Stimulated activated effector memory CD8-positive, alpha-beta T cell treated with anti-CD3 and anti-CD28 coated beads, Interleukin-12 subunit alpha, Interleukin-12 subunit beta, amount 100 ng/mL, for 72 hours (primary cell): ENCODE data around the gene PMFBP1.

ENCODE experiments used
- ATAC-seq: fragments of 150-1000 bp; cut with Tn5 transposase; 2 replicates; pipeline ENCODE4 v1.10.0; 2021
- DNase-seq, 2 donors: peaks; one replicate each; pipeline ENCODE4 v3.0.0; 2021 to 2022; ENCODE audit warnings: low spot score in 2 of 2
- H3K27ac Mint-ChIP-seq: one replicate; pipeline ENCODE4 v1.8.0; 2022; ENCODE audit warnings: mild to moderate bottlenecking, mixed read lengths
- H3K36me3 Mint-ChIP-seq: one replicate; pipeline ENCODE4 v1.8.0; 2022; ENCODE audit warnings: mild to moderate bottlenecking, mixed read lengths
- H3K4me1 Mint-ChIP-seq: one replicate; pipeline ENCODE4 v1.8.0; 2022; ENCODE audit warnings: mixed read lengths
- H3K4me3 Mint-ChIP-seq: one replicate; pipeline ENCODE4 v1.8.0; 2022; ENCODE audit warnings: mild to moderate bottlenecking, mixed read lengths
- H3K9me3 Mint-ChIP-seq: one replicate; pipeline ENCODE4 v1.8.0; 2022; ENCODE audit warnings: mixed read lengths

PMFBP1 gene

DNA sequence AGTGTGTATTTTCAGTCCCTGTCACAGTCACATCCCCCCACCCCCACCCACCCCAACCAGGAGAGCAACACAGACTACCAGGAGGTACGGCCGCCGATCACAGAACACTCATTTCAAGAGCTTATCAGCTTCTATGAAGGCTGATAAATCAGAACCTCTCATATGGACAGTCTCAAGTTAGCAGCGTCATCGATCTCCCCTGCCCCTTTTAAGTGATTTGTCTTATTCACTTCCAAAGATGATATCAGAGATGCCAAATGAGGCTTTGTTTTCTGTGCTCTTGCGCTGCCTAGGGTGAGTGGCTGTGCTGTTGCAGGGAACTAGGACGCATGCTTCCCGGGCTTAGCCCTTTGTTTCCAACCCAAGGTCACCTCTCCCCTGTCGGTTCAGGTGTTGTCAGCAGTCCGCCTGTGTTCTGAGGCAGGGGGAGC, 26.8 kb upstream of the PMFBP1 start:
- no peak overlapping the region for H3K4me3 Mint-ChIP-seq
- H3K4me1 Mint-ChIP-seq, result peaks cover 13% of the 10 kb centered on the region
- ATAC-seq (no peak), DNase-seq (no peak)
- no peak overlapping the region for H3K27ac Mint-ChIP-seq
- H3K9me3 Mint-ChIP-seq, result no peaks in the 10 kb centered on the region
- no peaks in the 10 kb centered on the region for H3K36me3 Mint-ChIP-seq

DNA sequence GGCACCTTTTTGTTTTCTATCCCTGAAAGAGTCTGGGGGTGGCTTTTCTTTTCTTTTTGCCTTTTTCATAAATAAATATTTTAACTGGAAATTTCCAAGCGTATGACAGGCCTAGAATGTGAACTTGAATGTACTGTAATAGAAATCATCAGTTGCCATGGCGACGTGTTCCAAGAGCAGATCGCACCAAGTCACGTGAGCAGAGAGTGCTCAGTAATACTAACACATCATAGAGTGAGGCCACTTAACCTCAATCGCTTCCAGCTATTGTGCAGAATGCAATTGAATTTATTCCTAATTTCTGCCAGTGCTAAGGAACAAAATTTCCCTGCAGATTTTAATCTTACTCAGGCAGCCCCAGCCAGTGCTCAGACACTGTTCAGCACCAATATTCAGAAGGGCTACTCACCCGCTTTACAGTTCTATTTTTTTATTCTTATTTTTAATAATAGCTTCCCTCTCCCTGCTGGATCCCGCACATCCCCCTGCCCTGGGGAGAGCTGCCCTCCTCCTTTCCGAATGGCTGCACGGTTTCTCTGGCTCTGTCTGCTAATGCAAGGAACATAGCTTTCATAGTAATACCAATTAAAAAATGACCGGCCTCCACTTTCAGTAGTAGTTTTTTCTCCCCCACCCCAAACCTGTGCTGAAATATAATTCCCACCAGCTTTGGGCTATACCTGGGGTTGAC, 26.2 kb upstream of the PMFBP1 start:
- Mint-ChIP-seq H3K27ac (no peak overlapping the region), H3K4me1 (peaks cover 7% of the 10 kb centered on the region), H3K4me3 (no peak overlapping the region), H3K36me3 (no peaks in the 10 kb centered on the region), H3K9me3 (no peaks in the 10 kb centered on the region)
- ATAC-seq, result no peak
- DNase-seq, result no peak

DNA sequence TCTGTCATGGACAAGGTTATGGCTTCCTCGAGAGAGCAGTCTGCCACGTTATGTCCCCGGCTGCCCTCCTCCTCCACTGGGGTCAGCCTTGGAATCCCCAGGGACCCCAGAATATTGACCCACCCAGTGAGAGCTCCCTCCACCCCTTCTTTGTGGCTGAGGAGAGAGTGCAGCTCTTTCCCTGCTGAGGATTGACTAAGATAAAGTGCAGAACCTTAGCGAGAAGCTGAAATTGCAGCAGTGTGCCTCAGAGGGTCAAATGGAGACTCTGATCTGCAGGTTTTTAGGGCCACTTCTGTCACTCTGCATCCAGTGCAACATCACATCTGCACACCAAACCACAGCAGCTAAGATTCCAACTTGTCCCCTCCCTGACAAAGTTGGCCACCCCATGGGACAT, 25.6 kb upstream of the PMFBP1 start:
- H3K27ac Mint-ChIP-seq, result no peak overlapping the region
- H3K4me1 Mint-ChIP-seq, result peaks cover 1% of the 10 kb centered on the region
- ATAC-seq (no peak), DNase-seq (no peak)
- no peak overlapping the region for H3K4me3 Mint-ChIP-seq
- H3K9me3 Mint-ChIP-seq, result no peaks in the 10 kb centered on the region
- no peaks in the 10 kb centered on the region for H3K36me3 Mint-ChIP-seq

DNA sequence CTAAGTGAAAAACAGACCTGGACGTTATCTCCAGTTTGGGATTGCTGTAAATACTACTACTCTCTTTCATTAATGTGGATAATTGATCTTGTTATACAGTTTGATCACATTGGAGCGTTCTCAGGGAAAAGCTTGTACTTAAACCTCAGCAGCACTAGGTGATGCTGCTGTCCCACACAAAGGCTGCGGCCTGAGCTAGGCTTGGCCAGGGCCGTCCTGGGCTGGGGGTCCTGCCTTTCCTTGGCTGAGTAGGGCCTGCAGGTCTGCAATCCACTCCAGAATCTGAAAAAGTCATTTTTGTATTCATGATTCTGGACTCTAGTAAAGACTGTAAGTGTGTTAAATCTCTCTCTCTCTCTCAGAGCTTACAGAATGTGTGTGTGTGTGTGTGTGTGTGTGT, 23.7 kb upstream of the PMFBP1 start:
- H3K36me3 Mint-ChIP-seq, result no peaks in the 10 kb centered on the region
- no peaks in the 10 kb centered on the region for H3K9me3 Mint-ChIP-seq

DNA sequence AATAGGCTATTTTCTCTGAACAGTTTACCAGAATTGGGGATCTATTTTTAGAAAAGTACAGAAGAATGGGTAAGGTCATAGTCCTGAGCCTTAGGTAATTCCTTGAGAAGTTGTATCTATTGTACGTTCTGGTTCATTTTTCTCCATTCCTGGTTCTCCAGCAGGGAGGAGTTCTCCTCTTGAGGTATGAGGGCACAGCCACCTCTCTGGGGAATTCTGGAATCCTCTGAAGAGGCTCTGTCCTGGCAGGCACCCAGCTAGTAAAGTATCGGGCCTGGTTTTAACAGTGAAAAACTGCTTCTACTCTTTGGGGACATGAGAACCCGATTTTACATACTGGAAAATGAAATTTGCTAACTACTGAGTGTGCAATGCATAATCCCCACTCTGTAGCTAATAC, 19.6 kb upstream of the PMFBP1 start:
- no peak overlapping the region for H3K4me3 Mint-ChIP-seq

More for the DNA sequence above, 23.7 kb upstream of the PMFBP1 start:
- H3K4me3 Mint-ChIP-seq, result no peak overlapping the region
- H3K27ac Mint-ChIP-seq, result no peak overlapping the region
- no peaks in the 10 kb centered on the region for H3K4me1 Mint-ChIP-seq
- ATAC-seq, result no peak
- no peak for DNase-seq

DNA sequence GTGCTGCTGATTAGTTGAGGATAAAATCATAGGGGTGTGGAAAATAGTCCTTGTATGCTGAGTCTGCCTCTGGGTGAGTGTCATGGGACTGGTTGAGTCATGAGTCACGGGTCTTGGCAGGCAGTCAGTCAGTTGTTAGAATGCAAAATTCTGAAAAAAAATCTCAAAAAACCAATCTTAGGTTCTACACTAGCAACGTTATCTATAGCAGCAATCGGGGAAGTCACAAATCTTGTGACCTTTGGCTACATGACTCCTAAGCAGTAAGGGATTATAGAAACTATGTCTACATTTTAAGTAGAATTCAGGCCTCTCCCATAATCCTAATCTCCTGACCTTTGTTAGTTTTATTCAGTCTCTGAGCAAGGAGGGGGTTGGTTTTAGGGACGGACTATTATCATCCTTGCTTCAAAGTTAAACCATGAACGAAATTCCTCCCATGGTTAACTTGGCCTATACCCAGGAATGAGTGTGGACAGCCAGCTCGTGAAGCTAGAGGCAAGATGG, 18.0 kb upstream of the PMFBP1 start:
- H3K9me3 Mint-ChIP-seq, result no peaks in the 10 kb centered on the region
- ATAC-seq, result no peak
- no peaks in the 10 kb centered on the region for H3K36me3 Mint-ChIP-seq
- no peaks in the 10 kb centered on the region for H3K4me1 Mint-ChIP-seq
- no peak for DNase-seq
- H3K27ac Mint-ChIP-seq, result no peak overlapping the region
- no peak overlapping the region for H3K4me3 Mint-ChIP-seq

More for the DNA sequence above, 19.6 kb upstream of the PMFBP1 start:
- no peak for DNase-seq
- Mint-ChIP-seq H3K4me1 (no peaks in the 10 kb centered on the region), H3K9me3 (no peaks in the 10 kb centered on the region), H3K27ac (no peak overlapping the region), H3K36me3 (no peaks in the 10 kb centered on the region)
- no peak for ATAC-seq

DNA sequence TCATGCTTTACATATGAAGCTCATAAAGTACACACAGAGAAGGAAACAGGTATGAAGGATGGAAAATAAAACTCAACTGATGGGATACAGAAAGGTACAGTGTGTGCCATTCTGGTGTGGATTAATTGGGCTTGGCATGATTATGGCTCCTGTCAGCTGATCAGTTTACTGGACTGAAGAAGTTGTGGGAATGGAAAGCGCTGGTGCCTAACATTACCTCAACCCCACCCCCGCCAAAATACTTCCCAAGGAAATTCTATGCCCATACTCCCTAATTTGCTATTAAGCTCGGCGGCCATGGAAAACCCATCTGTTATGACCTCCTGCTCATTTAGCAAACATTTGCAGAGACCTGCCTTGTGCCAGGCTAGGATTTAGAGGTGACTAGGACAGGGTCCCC, 16.6 kb upstream of the PMFBP1 start:
- Mint-ChIP-seq H3K27ac (no peak overlapping the region), H3K4me3 (no peak overlapping the region), H3K4me1 (no peaks in the 10 kb centered on the region), H3K9me3 (no peaks in the 10 kb centered on the region), H3K36me3 (no peaks in the 10 kb centered on the region)
- DNase-seq (no peak), ATAC-seq (no peak)

DNA sequence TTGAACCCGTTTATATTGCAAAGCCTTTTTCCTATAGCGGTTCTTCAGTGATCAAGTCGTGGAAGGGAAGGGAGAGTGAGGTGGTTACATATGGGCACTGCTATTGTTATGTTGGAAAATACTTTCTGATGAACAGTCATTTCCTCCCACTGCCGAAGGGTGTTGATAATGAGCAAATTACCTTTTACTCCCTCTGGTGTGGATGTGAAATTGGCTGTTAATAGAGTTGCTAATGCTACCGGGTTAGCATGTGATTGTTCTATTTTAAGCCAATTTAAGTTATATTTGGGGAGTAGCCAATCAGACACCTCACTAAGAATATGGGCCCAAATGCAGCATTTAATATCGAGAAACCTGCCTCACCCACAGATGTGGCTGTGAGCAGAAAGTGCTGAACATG, 15.6 kb upstream of the PMFBP1 start:
- Mint-ChIP-seq H3K36me3 (no peaks in the 10 kb centered on the region), H3K4me3 (no peak overlapping the region), H3K27ac (no peak overlapping the region), H3K4me1 (no peaks in the 10 kb centered on the region), H3K9me3 (no peaks in the 10 kb centered on the region)
- ATAC-seq (no peak), DNase-seq (no peak)

DNA sequence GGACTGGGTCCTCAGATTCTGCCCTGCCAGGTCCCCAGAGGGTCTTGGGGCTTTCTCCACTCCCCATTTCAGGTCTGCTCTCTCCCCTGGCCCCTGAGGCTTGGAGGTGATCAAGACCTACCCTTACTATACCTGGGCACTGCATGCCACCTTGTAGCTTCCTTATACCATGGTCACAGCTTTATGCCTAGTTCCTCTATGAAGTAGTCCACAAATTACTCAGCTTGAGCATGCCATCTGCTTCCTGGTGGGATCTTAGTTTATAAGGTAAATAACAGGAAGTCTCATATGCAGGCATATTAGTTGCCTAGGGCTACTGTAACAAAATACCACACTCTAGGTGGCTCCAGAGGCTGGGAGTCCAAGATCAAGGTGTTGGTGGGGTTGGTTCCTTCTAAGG, 11.0 kb upstream of the PMFBP1 start:
- Mint-ChIP-seq H3K4me3 (no peak overlapping the region), H3K36me3 (no peaks in the 10 kb centered on the region), H3K27ac (no peak overlapping the region), H3K4me1 (no peaks in the 10 kb centered on the region), H3K9me3 (no peaks in the 10 kb centered on the region)
- ATAC-seq (no peak), DNase-seq (no peak)

DNA sequence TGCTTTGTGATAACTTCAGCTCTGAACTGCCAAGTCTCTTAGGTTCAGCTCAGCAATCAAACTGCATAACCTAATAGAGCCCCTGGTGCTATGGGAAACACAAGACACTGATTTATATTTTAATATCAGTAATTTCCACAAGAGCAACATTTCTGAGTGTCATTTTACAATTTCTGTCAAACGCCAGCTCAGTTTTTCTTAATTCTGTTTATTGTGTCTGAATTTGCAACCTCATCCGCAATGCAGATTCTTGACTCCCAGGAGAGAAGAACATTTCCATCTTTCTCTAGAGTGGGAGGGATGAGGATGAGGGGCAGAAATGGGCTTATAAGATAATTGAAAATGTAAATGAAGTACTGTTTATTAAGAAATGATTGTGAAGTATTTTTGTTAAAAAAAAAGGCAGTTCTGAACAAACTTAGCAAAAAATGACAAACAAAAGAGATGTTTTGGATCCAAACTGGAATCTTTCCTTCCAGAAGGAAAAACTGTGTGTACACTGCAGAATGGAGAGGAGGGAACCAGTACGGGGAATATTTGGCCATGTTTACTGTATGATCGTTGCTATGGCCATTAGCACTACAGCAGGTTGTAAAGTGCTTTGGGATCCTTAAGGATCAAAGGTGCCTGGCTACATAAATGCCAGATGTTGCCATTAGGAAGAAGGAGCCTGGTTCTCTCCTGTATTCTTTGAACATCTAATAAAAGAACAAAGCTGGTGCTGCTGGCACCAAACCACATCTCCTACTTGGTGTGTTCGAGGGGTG, 7.4 kb upstream of the PMFBP1 start:
- Mint-ChIP-seq H3K36me3 (no peaks in the 10 kb centered on the region), H3K9me3 (peaks cover 4% of the 10 kb centered on the region), H3K27ac (no peak overlapping the region), H3K4me3 (no peak overlapping the region), H3K4me1 (no peaks in the 10 kb centered on the region)
- DNase-seq, result no peak
- ATAC-seq, result no peak

DNA sequence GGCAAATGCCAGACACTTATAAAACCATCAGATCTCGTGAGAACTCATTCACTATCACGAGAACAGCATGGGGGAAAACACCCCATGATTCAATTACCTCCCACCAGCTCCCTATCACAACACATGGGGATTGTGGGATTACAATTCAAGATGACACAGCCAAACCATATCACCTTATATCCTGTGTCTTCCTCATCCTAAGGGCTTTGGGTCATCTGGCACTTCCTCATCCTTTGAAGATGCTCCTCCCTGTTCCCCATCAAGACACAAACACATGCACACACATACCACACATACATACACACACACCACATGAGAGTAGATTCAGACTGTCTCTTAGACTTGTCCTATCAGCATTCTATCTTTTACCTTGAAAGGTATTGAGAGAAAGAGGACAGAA, 2.8 kb upstream of the PMFBP1 start:
- ATAC-seq, result no peak
- no peaks in the 10 kb centered on the region for H3K36me3 Mint-ChIP-seq

DNA sequence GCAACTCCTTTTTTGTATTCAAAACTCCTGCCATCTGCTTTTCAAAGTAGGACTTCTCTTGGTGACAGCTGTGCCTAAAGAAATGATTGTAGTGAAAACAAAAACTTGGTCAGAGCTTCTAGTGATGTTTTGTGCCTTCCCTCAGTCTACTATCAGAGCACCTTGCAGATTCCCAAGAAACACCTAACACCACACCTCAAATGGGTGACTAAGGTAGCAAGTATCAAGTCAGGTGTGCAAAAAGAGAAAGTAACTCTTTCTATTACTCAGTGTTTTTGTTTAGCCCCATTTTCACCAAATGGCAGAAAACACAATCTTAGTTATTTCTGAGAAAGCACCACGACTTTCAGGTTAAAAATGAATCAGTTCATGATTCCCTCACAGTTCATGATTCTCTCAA, 2.0 kb upstream of the PMFBP1 start:
- Mint-ChIP-seq H3K27ac (peak overlapping the region; percentile 23), H3K4me1 (peaks cover 5% of the 10 kb centered on the region), H3K36me3 (no peaks in the 10 kb centered on the region), H3K9me3 (peaks cover 7% of the 10 kb centered on the region), H3K4me3 (no peak overlapping the region)
- DNase-seq (no peak), ATAC-seq (peak; percentile 44)

More for the DNA sequence above, 2.8 kb upstream of the PMFBP1 start:
- peaks cover 5% of the 10 kb centered on the region for H3K4me1 Mint-ChIP-seq
- no peak overlapping the region for H3K4me3 Mint-ChIP-seq
- no peak overlapping the region for H3K27ac Mint-ChIP-seq
- DNase-seq, result no peak
- peaks cover 7% of the 10 kb centered on the region for H3K9me3 Mint-ChIP-seq

DNA sequence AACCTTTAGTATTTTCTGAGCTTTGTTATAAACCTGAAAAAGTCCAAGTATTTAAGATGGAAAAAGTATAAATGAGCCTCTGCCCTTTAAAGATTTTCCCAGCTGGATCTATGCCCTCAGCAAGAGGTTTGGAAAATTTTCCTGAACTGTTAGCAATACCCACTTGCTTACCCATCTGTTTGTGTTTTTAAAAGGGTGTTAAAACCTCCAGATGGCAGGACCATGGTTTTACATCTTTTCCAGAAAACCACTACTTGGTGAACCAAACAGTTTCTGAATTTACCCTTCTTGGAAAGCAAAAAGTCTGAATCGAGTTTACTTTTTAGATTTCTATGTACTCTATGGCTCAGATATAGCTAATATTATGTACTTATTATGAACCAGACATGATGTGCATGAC, 719 bp downstream of the PMFBP1 start:
- no peaks in the 10 kb centered on the region for H3K36me3 Mint-ChIP-seq
- H3K4me3 Mint-ChIP-seq, result no peak overlapping the region
- H3K9me3 Mint-ChIP-seq, result peaks cover 7% of the 10 kb centered on the region
- DNase-seq, result no peak
- H3K4me1 Mint-ChIP-seq, result peaks cover 5% of the 10 kb centered on the region
- no peak overlapping the region for H3K27ac Mint-ChIP-seq
- no peak for ATAC-seq

DNA sequence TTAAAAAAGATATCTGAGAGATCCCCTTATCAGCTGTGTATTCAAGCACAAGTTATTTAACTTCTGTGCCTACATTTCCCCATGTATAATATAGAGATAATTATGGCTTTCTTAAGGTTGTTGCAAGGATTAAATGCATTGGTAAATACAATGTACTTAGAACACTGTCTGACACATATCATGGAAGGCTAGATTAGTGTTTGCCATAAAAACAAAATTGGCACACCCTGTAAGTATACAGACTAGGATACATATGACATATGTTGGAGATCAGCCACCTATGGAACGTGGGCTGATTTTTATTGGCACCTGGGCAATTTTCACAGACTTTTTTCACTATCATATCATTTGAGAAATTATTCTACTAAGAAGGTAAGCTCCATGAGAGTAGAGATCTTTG, 2.2 kb downstream of the PMFBP1 start:
- DNase-seq, result no peak
- Mint-ChIP-seq H3K9me3 (peaks cover 3% of the 10 kb centered on the region), H3K4me3 (no peak overlapping the region), H3K4me1 (peaks cover 5% of the 10 kb centered on the region), H3K27ac (no peak overlapping the region), H3K36me3 (no peaks in the 10 kb centered on the region)
- ATAC-seq, result no peak

DNA sequence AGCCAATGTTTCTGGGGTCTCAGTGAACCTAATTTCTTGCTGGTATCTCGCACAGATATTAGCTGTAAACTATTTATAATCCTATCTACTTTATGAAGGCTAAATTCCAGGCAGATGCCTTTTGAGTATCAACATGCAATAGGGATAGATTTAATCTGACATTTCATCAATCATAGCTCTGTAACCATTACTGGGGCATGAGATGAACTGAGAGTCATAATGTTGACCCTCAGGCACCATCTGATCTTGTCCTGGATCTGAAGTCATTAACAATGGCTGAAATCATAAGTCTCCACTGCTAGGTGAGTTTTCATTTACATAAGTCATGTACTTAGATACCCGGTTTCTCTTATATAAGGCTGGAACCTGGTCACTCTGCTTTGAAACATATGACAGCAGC, 3.6 kb downstream of the PMFBP1 start:
- H3K4me3 Mint-ChIP-seq, result no peak overlapping the region
- no peaks in the 10 kb centered on the region for H3K36me3 Mint-ChIP-seq
- no peak for ATAC-seq
- H3K27ac Mint-ChIP-seq, result no peak overlapping the region
- no peak for DNase-seq
- peaks cover 5% of the 10 kb centered on the region for H3K4me1 Mint-ChIP-seq
- peaks cover 2% of the 10 kb centered on the region for H3K9me3 Mint-ChIP-seq

DNA sequence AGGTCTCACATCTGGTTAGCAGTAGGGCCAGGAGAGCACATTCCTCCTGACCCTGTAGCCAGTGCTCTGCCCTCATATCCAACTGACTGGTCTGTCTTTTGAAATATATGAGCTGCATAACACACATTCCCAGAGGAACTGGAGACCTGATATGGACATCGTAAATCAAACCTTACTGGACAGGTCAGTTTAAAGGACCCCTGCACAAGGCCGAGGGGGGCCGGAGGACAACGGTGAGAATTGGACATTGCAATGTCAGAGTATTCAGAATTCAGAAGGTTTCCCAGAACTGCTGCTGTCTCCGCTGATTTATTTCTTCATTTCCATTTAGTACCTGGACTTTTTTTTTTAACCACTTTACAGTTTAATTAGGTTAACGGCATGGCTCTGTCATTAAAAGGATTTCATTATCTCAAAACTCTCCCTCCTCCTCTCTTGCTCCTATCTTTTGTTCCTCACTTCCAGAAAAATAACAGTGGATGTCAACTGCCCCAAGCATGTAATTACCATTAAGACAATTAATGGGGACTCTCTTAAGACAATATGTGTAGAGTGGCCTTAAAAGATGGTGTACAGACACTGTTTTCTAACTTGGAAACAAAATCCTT, 4.9 kb downstream of the PMFBP1 start:
- Mint-ChIP-seq H3K27ac (no peak overlapping the region), H3K4me1 (no peaks in the 10 kb centered on the region), H3K36me3 (no peaks in the 10 kb centered on the region), H3K9me3 (no peaks in the 10 kb centered on the region), H3K4me3 (no peak overlapping the region)
- ATAC-seq, result no peak
- no peak for DNase-seq
